ENCODE measurements around the gene OR51L1.
"Not testable (repeated sequence)": the region's sequence is repeated elsewhere in the genome, so short reads cannot be mapped to it uniquely, and the experiment has no call there.

Gene OR51L1

GRCh38 chr11:4994551-4994950, at the start of gene OR51L1:
OR51L1 (plus strand) TSS chr11:4994851; CDS start chr11:4998983, 4,132 bp downstream.
- H3K9ac ChIP-seq (ENCODE audit: low read length): no peak within 1 kb of the TSS
- no peaks in the 10 kb centered on the region for H3K36me3 ChIP-seq (ENCODE audit: control insufficient read depth, insufficient read depth, low read length)
- no peaks in the 10 kb centered on the region for H3K4me1 ChIP-seq (ENCODE audit: control insufficient read depth, insufficient read depth, low read length)
- H3K27ac ChIP-seq (ENCODE audit: low read depth, low read length): no peak within 1 kb of the TSS
- H3K27me3 ChIP-seq (ENCODE audit: control insufficient read depth, insufficient read depth, low read length): no peaks in the 10 kb centered on the region
- H3K4me3 ChIP-seq (ENCODE audit: low read length): no peak within 1 kb of the TSS

- Histone ChIP-seq H3K9ac (ENCODE audit: low read length) (no peak within 1 kb of the TSS), H3K27ac (ENCODE audit: low read depth, low read length) (no peak within 1 kb of the TSS), H3K4me1 (ENCODE audit: control insufficient read depth, insufficient read depth, low read length) (no peaks in the 10 kb centered on the region), H3K36me3 (ENCODE audit: control insufficient read depth, insufficient read depth, low read length) (no peaks in the 10 kb centered on the region), H3K27me3 (ENCODE audit: control insufficient read depth, insufficient read depth, low read length) (no peaks in the 10 kb centered on the region), H3K4me3 (ENCODE audit: low read length) (no peak within 1 kb of the TSS)
Measured at GRCh38 chr11:4947505-4947904, 47.1 kb upstream of the OR51L1 start, which contains the start of gene OR51A4. OR51A4 (minus strand) TSS chr11:4947605; CDS start chr11:4947100, 505 bp downstream.

- not testable (repeated sequence) for H3K27ac ChIP-seq (ENCODE audit: low read depth, low read length); H3K9ac ChIP-seq (ENCODE audit: low read length); H3K4me1 ChIP-seq (ENCODE audit: control insufficient read depth, insufficient read depth, low read length); H3K4me3 ChIP-seq (ENCODE audit: low read length); H3K27me3 ChIP-seq (ENCODE audit: control insufficient read depth, insufficient read depth, low read length); H3K36me3 ChIP-seq (ENCODE audit: control insufficient read depth, insufficient read depth, low read length)
Measured at GRCh38 chr11:4955613-4956012, 39.0 kb upstream of the OR51L1 start, which contains the start of gene OR51A2. OR51A2 (minus strand) TSS chr11:4955713; CDS start chr11:4955713, 0 bp downstream.

- H3K36me3 ChIP-seq (ENCODE audit: control insufficient read depth, insufficient read depth, low read length): no peaks in the 10 kb centered on the region
- no peaks in the 10 kb centered on the region for H3K4me1 ChIP-seq (ENCODE audit: control insufficient read depth, insufficient read depth, low read length)
Measured at GRCh38 chr11:4957396-4957795, 37.3 kb upstream of the OR51L1 start.

GRCh38 chr11:4960877-4961276, 33.8 kb upstream of the OR51L1 start:
- Histone ChIP-seq H3K4me3 (ENCODE audit: low read length) (no peak overlapping the region), H3K27ac (ENCODE audit: low read depth, low read length) (no peak overlapping the region), H3K36me3 (ENCODE audit: control insufficient read depth, insufficient read depth, low read length) (no peaks in the 10 kb centered on the region)

More at GRCh38 chr11:4957396-4957795, 37.3 kb upstream of the OR51L1 start:
- Histone ChIP-seq H3K4me3 (ENCODE audit: low read length) (no peak overlapping the region), H3K27me3 (ENCODE audit: control insufficient read depth, insufficient read depth, low read length) (no peaks in the 10 kb centered on the region), H3K9ac (ENCODE audit: low read length) (no peak overlapping the region), H3K27ac (ENCODE audit: low read depth, low read length) (no peak overlapping the region)

GRCh38 chr11:4962816-4963215, 31.8 kb upstream of the OR51L1 start:
- no peaks in the 10 kb centered on the region for H3K36me3 ChIP-seq (ENCODE audit: control insufficient read depth, insufficient read depth, low read length)
- no peak overlapping the region for H3K4me3 ChIP-seq (ENCODE audit: low read length)
- no peaks in the 10 kb centered on the region for H3K27me3 ChIP-seq (ENCODE audit: control insufficient read depth, insufficient read depth, low read length)
- no peak overlapping the region for H3K27ac ChIP-seq (ENCODE audit: low read depth, low read length)
- H3K9ac ChIP-seq (ENCODE audit: low read length): no peak overlapping the region
- no peaks in the 10 kb centered on the region for H3K4me1 ChIP-seq (ENCODE audit: control insufficient read depth, insufficient read depth, low read length)

More at GRCh38 chr11:4960877-4961276, 33.8 kb upstream of the OR51L1 start:
- H3K9ac ChIP-seq (ENCODE audit: low read length): no peak overlapping the region
- H3K4me1 ChIP-seq (ENCODE audit: control insufficient read depth, insufficient read depth, low read length): no peaks in the 10 kb centered on the region
- H3K27me3 ChIP-seq (ENCODE audit: control insufficient read depth, insufficient read depth, low read length): no peaks in the 10 kb centered on the region

- H3K27me3 ChIP-seq (ENCODE audit: control insufficient read depth, insufficient read depth, low read length): no peaks in the 10 kb centered on the region
- H3K4me3 ChIP-seq (ENCODE audit: low read length): no peak overlapping the region
- no peaks in the 10 kb centered on the region for H3K36me3 ChIP-seq (ENCODE audit: control insufficient read depth, insufficient read depth, low read length)
- H3K4me1 ChIP-seq (ENCODE audit: control insufficient read depth, insufficient read depth, low read length): no peaks in the 10 kb centered on the region
- no peak overlapping the region for H3K9ac ChIP-seq (ENCODE audit: low read length)
- no peak overlapping the region for H3K27ac ChIP-seq (ENCODE audit: low read depth, low read length)
Measured at GRCh38 chr11:4975436-4975835, 19.2 kb upstream of the OR51L1 start.

GRCh38 chr11:4979036-4979435, 15.6 kb upstream of the OR51L1 start:
- H3K9ac ChIP-seq (ENCODE audit: low read length): no peak overlapping the region
- H3K36me3 ChIP-seq (ENCODE audit: control insufficient read depth, insufficient read depth, low read length): no peaks in the 10 kb centered on the region
- no peak overlapping the region for H3K27ac ChIP-seq (ENCODE audit: low read depth, low read length)
- no peaks in the 10 kb centered on the region for H3K4me1 ChIP-seq (ENCODE audit: control insufficient read depth, insufficient read depth, low read length)
- no peak overlapping the region for H3K4me3 ChIP-seq (ENCODE audit: low read length)
- H3K27me3 ChIP-seq (ENCODE audit: control insufficient read depth, insufficient read depth, low read length): no peaks in the 10 kb centered on the region

GRCh38 chr11:4982678-4983077, 12.0 kb upstream of the OR51L1 start:
- no peak overlapping the region for H3K4me3 ChIP-seq (ENCODE audit: low read length)
- no peaks in the 10 kb centered on the region for H3K27me3 ChIP-seq (ENCODE audit: control insufficient read depth, insufficient read depth, low read length)
- H3K4me1 ChIP-seq (ENCODE audit: control insufficient read depth, insufficient read depth, low read length): no peaks in the 10 kb centered on the region
- H3K36me3 ChIP-seq (ENCODE audit: control insufficient read depth, insufficient read depth, low read length): no peaks in the 10 kb centered on the region
- H3K27ac ChIP-seq (ENCODE audit: low read depth, low read length): no peak overlapping the region
- no peak overlapping the region for H3K9ac ChIP-seq (ENCODE audit: low read length)

GRCh38 chr11:4983841-4984240, 10.8 kb upstream of the OR51L1 start:
- Histone ChIP-seq H3K9ac (ENCODE audit: low read length) (no peak overlapping the region), H3K4me1 (ENCODE audit: control insufficient read depth, insufficient read depth, low read length) (no peaks in the 10 kb centered on the region), H3K36me3 (ENCODE audit: control insufficient read depth, insufficient read depth, low read length) (no peaks in the 10 kb centered on the region), H3K27ac (ENCODE audit: low read depth, low read length) (no peak overlapping the region), H3K27me3 (ENCODE audit: control insufficient read depth, insufficient read depth, low read length) (no peaks in the 10 kb centered on the region), H3K4me3 (ENCODE audit: low read length) (no peak overlapping the region)

- Histone ChIP-seq H3K27ac (ENCODE audit: low read depth, low read length) (no peak overlapping the region), H3K9ac (ENCODE audit: low read length) (no peak overlapping the region), H3K27me3 (ENCODE audit: control insufficient read depth, insufficient read depth, low read length) (no peaks in the 10 kb centered on the region), H3K4me3 (ENCODE audit: low read length) (no peak overlapping the region), H3K36me3 (ENCODE audit: control insufficient read depth, insufficient read depth, low read length) (no peaks in the 10 kb centered on the region), H3K4me1 (ENCODE audit: control insufficient read depth, insufficient read depth, low read length) (no peaks in the 10 kb centered on the region)
Measured at GRCh38 chr11:4991060-4991459, 3.6 kb upstream of the OR51L1 start.

- no peak overlapping the region for H3K4me3 ChIP-seq (ENCODE audit: low read length)
- no peaks in the 10 kb centered on the region for H3K36me3 ChIP-seq (ENCODE audit: control insufficient read depth, insufficient read depth, low read length)
- no peaks in the 10 kb centered on the region for H3K4me1 ChIP-seq (ENCODE audit: control insufficient read depth, insufficient read depth, low read length)
- no peak overlapping the region for H3K27ac ChIP-seq (ENCODE audit: low read depth, low read length)
- no peak overlapping the region for H3K9ac ChIP-seq (ENCODE audit: low read length)
- no peaks in the 10 kb centered on the region for H3K27me3 ChIP-seq (ENCODE audit: control insufficient read depth, insufficient read depth, low read length)
Measured at GRCh38 chr11:5004424-5005274, 10.0 kb downstream of the OR51L1 start.

GRCh38 chr11:5007561-5007960, 12.9 kb downstream of the OR51L1 start:
- H3K4me3 ChIP-seq (ENCODE audit: low read length): no peak overlapping the region
- no peaks in the 10 kb centered on the region for H3K4me1 ChIP-seq (ENCODE audit: control insufficient read depth, insufficient read depth, low read length)
- no peaks in the 10 kb centered on the region for H3K36me3 ChIP-seq (ENCODE audit: control insufficient read depth, insufficient read depth, low read length)
- no peak overlapping the region for H3K9ac ChIP-seq (ENCODE audit: low read length)
- H3K27me3 ChIP-seq (ENCODE audit: control insufficient read depth, insufficient read depth, low read length): no peaks in the 10 kb centered on the region
- H3K27ac ChIP-seq (ENCODE audit: low read depth, low read length): no peak overlapping the region

Measured in rectal smooth muscle tissue (tissue), 1 donor.